ENCODE results near the gene EXOSC7. TPM values are rescaled to one million over a fixed set of nuclear protein-coding genes. Genes with fewer than 3 reads are reported as not detected.

The EXOSC7 gene
- total RNA-seq, 4 donors from 2014 or later, result 20.3 to 46.4 (median 38.8) TPM

DNA sequence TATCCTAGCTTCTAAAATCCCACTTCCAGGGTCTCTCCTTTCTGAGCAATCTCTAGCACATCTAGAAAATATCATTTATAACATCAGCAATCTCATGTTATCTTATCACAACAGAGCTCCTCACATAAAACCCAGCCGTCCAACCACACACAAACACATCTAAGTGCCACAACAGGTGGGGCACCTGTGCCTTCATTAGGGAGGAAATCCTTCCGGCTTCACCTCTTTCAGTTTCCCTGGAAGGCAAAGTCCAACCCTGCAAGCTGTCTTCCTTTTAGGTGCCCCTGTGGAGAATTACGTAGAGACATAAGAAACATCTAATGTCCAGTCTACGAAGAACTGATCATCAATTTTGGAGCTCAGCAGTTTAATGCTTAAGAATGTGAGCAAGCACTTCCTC lies 1.6 kb upstream of the EXOSC7 start:
- H3K4me1 ChIP-seq, result peaks cover 24 to 68% (median 55%) of the 10 kb centered on the region in 4 donors

DNA sequence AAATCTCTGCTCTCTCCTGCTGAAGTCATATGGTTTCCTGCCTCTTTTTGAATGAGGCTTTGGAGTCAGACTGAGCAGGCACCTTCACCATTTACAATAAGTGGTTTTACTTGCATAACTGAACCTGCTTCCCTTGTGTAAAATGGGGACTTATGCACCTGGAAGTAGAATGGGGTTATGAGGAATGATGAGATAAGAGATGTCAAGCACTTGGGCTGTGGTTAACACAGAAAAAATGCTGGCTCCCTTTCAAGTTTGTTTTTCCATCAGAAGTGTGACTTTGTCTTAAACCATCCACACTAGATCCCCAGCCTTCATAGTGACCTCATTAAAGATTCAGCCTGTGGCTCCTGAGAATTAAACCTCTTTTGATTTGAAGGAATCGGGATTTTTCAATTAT lies 5.2 kb downstream of the EXOSC7 start:
- WGBS, 2 donors (ENCODE audit: low coverage in 1 of 2), result 95 to 100% methylated on average over 1 of the region's 1 CpG
- Histone ChIP-seq H3K36me3 (no peaks in the 10 kb centered on the region), H3K27ac (no peak overlapping the region), H3K4me1 (peaks cover 0 to 26% (median 19%) of the 10 kb centered on the region in 4 donors), H3K4me3 (no peak overlapping the region), H3K9me3 (no peaks in the 10 kb centered on the region), H3K27me3 (no peaks in the 10 kb centered on the region)
- intact Hi-C loops (cut with DNase I; ENCODE audit: low total_unique reads), result no loop called here
- DNase-seq, result no peak
- TF ChIP-seq POLR2AphosphoS5 (IDR thresholded peaks at IDR 0.05) (no peak), POLR2A (IDR thresholded peaks at IDR 0.05) (no peak), EP300 (IDR thresholded peaks at IDR 0.05; ENCODE audit: low read depth) (no peak)
- TF ChIP-seq, protein P1, sequence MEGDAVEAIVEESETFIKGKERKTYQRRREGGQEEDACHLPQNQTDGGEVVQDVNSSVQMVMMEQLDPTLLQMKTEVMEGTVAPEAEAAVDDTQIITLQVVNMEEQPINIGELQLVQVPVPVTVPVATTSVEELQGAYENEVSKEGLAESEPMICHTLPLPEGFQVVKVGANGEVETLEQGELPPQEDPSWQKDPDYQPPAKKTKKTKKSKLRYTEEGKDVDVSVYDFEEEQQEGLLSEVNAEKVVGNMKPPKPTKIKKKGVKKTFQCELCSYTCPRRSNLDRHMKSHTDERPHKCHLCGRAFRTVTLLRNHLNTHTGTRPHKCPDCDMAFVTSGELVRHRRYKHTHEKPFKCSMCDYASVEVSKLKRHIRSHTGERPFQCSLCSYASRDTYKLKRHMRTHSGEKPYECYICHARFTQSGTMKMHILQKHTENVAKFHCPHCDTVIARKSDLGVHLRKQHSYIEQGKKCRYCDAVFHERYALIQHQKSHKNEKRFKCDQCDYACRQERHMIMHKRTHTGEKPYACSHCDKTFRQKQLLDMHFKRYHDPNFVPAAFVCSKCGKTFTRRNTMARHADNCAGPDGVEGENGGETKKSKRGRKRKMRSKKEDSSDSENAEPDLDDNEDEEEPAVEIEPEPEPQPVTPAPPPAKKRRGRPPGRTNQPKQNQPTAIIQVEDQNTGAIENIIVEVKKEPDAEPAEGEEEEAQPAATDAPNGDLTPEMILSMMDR (IDR thresholded peaks at IDR 0.05), result no peak
- in situ Hi-C loops (cut with MboI; ENCODE audit: low pct_ligation_motif_present in 1 of 4, low pct_unique_long_range_greater_than_20kb in 1 of 4, low sequenced_read_pairs in 3 of 4), result no loop called here

More for the DNA sequence above, 1.6 kb upstream of the EXOSC7 start:
- intact Hi-C loops (cut with DNase I; ENCODE audit: low total_unique reads), result no loop called here
- in situ Hi-C loops (cut with MboI; ENCODE audit: low pct_ligation_motif_present in 1 of 4, low pct_unique_long_range_greater_than_20kb in 1 of 4, low sequenced_read_pairs in 3 of 4), result no loop called here
- TF ChIP-seq EP300 (IDR thresholded peaks at IDR 0.05; ENCODE audit: low read depth) (no peak), POLR2AphosphoS5 (IDR thresholded peaks at IDR 0.05) (peak in 2 of 3 donors; percentile 52 to 67), POLR2A (IDR thresholded peaks at IDR 0.05) (peak; percentile 28)
- TF ChIP-seq, protein P1 (IDR thresholded peaks at IDR 0.05), result no peak
- no peaks in the 10 kb centered on the region for H3K36me3 ChIP-seq
- no peaks in the 10 kb centered on the region for H3K9me3 ChIP-seq
- peak overlapping the region; percentile 95 to 98 (median 96) for H3K27ac ChIP-seq
- H3K4me3 ChIP-seq, result peak overlapping the region in 3 of 4 donors; percentile 90 to 99 (median 97)
- WGBS, 2 donors (ENCODE audit: low coverage in 1 of 2), result 43 to 49% methylated on average over 2 to 4 of the region's 4 CpGs
- H3K27me3 ChIP-seq, result no peaks in the 10 kb centered on the region
- peak; percentile 74 for DNase-seq

- no peaks in the 10 kb centered on the region for H3K36me3 ChIP-seq
- 76 to 80% methylated on average over 4 of the region's 4 CpGs for WGBS, 2 donors (ENCODE audit: low coverage in 1 of 2)
- H3K27ac ChIP-seq, result no peak overlapping the region
- H3K27me3 ChIP-seq, result no peaks in the 10 kb centered on the region
- H3K9me3 ChIP-seq, result no peaks in the 10 kb centered on the region
- TF ChIP-seq EP300 (IDR thresholded peaks at IDR 0.05; ENCODE audit: low read depth) (no peak), POLR2AphosphoS5 (IDR thresholded peaks at IDR 0.05) (no peak), POLR2A (IDR thresholded peaks at IDR 0.05) (no peak)
- TF ChIP-seq, protein P1 (IDR thresholded peaks at IDR 0.05), result no peak
- no peak for DNase-seq
- in situ Hi-C loops (cut with MboI; ENCODE audit: low pct_ligation_motif_present in 1 of 4, low pct_unique_long_range_greater_than_20kb in 1 of 4, low sequenced_read_pairs in 3 of 4) (no loop called here), intact Hi-C loops (cut with DNase I; ENCODE audit: low total_unique reads) (no loop called here)
- H3K4me1 ChIP-seq, result peaks cover 0 to 23% (median 18%) of the 10 kb centered on the region in 4 donors
- H3K4me3 ChIP-seq, result no peak overlapping the region
Measured at GRCh38 chr3:44981751-44982150, 5.7 kb downstream of the EXOSC7 start.

DNA sequence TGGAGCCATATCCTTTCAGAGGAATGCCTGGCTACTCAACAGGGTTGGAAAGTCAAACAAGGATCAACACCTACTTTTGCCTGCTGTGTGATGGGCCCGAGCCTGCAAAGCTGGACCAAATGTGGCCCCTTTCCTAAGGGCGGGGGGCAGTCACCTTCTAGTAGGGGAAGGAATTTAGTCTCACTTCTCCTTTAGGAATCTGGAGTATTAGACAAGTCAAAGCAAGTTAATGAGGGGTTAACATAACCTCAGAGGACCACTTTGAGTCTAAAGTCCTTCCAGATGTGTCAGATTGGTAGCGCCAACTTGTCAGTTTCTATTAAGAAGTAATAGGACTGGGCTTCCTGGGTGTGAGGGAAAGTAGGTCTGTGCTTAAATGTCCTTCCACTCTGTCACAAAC lies 6.8 kb downstream of the EXOSC7 start:
- H3K4me1 ChIP-seq, result peaks cover 0 to 14% (median 10%) of the 10 kb centered on the region in 4 donors
- intact Hi-C loops (cut with DNase I; ENCODE audit: low total_unique reads) (no loop called here), in situ Hi-C loops (cut with MboI; ENCODE audit: low pct_ligation_motif_present in 1 of 4, low pct_unique_long_range_greater_than_20kb in 1 of 4, low sequenced_read_pairs in 3 of 4) (no loop called here)
- WGBS, 2 donors (ENCODE audit: low coverage in 1 of 2), result 94% methylated on average over 3 of the region's 3 CpGs; no CpG with 5 or more reads in 1 of the 2 donors
- no peak overlapping the region for H3K27ac ChIP-seq
- no peaks in the 10 kb centered on the region for H3K27me3 ChIP-seq
- no peaks in the 10 kb centered on the region for H3K9me3 ChIP-seq
- H3K36me3 ChIP-seq, result no peaks in the 10 kb centered on the region
- DNase-seq, result no peak
- no peak for TF ChIP-seq POLR2A (IDR thresholded peaks at IDR 0.05)
- no peak for TF ChIP-seq EP300 (IDR thresholded peaks at IDR 0.05; ENCODE audit: low read depth)
- TF ChIP-seq, protein P1 (IDR thresholded peaks at IDR 0.05), result no peak
- TF ChIP-seq POLR2AphosphoS5 (IDR thresholded peaks at IDR 0.05), result no peak
- no peak overlapping the region for H3K4me3 ChIP-seq

All from transverse colon (tissue), 4 donors.